ENCODE data around the gene ZNF32.

DNA sequence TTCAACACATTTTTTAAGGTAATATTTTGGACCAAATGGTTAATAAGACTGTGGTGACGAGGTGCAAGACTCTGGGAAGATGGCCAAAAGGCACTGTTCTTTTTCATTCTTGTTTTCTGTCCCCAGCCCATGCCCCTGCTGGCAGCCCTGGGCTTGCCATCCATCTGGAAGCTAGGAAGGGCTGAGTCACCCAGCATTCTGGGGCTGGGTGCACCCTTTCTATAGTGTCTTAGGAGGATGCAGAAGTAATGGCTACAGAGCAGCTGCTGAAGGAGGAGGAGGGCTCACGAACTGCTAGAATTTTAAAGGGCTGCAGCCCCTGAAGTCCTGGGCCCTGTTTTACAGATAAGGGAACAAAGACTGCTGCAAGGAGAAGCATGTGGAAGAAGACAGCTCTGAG is 42.8 kb upstream of the ZNF32 start:
- no peak for TF ChIP-seq POLR2A (IDR thresholded peaks at IDR 0.05)
- TF ChIP-seq, protein P1, sequence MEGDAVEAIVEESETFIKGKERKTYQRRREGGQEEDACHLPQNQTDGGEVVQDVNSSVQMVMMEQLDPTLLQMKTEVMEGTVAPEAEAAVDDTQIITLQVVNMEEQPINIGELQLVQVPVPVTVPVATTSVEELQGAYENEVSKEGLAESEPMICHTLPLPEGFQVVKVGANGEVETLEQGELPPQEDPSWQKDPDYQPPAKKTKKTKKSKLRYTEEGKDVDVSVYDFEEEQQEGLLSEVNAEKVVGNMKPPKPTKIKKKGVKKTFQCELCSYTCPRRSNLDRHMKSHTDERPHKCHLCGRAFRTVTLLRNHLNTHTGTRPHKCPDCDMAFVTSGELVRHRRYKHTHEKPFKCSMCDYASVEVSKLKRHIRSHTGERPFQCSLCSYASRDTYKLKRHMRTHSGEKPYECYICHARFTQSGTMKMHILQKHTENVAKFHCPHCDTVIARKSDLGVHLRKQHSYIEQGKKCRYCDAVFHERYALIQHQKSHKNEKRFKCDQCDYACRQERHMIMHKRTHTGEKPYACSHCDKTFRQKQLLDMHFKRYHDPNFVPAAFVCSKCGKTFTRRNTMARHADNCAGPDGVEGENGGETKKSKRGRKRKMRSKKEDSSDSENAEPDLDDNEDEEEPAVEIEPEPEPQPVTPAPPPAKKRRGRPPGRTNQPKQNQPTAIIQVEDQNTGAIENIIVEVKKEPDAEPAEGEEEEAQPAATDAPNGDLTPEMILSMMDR (IDR thresholded peaks at IDR 0.05 in 8 of 11, conservative IDR thresholded peaks at IDR 0.05 in 3 of 11) = no peak

All from spleen (tissue), 7 donors.